Ascending aorta (tissue), 2 donors: ENCODE data around the gene MCM5. TPM values are rescaled to one million over a fixed set of nuclear protein-coding genes. Genes with fewer than 3 reads are reported as not detected.

ENCODE experiments used
- DNase-seq, 2 donors: peaks; one replicate each; pipeline ENCODE4 v3.0.0-alpha.2; 2019; ENCODE audit warnings: low spot score in 2 of 2
- H3K27ac ChIP-seq, 2 donors: fragments of 200-600 bp; sonication (generic); one replicate each; pipeline ENCODE4 v1.5.1; 2016 to 2017; ENCODE audit warnings: mild to moderate bottlenecking in 1 of 2
- H3K27me3 ChIP-seq: fragments of 200-600 bp; sonication (generic); one replicate; pipeline ENCODE4 v1.5.1; 2017
- H3K36me3 ChIP-seq, 2 donors: fragments of 200-600 bp; sonication (generic); one replicate each; pipeline ENCODE4 v1.5.1; 2016
- H3K4me1 ChIP-seq, 2 donors: fragments of 200-600 bp; sonication (generic); one replicate each; pipeline ENCODE4 v1.5.1; 2016 to 2017; ENCODE audit warnings: mild to moderate bottlenecking in 1 of 2
- H3K4me3 ChIP-seq, 2 donors: fragments of 200-600 bp; sonication (generic); one replicate each; pipeline ENCODE4 v1.5.1; 2016 to 2017; ENCODE audit warnings: mild to moderate bottlenecking in 1 of 2
- H3K9me3 ChIP-seq, 2 donors: fragments of 200-600 bp; sonication (generic); one replicate each; pipeline ENCODE4 v1.5.1; 2016
- intact Hi-C: fragments of 100-400 bp; cut with DNase I; formaldehyde crosslinking; loops from one replicate; pipeline ENCODE4 v1.15.1; 2023
- total RNA-seq: library from RNA; depleted of rRNA; stranded (reverse); fragments of >200 nt; gene quantifications from one replicate; pipeline ENCODE4 v1.1.0, GENCODE V29; 2016
- TF ChIP-seq, protein P1 (sequence below), 3 experiments: fragments of 200-600 bp in 2 of 3; fragments of 450-650 bp in 1 of 3; sonication (generic) in 2 of 3; IDR thresholded peaks; one replicate each; pipeline ENCODE4 v1.5.1; 2016 to 2019; ENCODE audit warnings: antibody characterized with exemption in 3 of 3, mild to moderate bottlenecking in 1 of 3, moderate library complexity in 1 of 3

The MCM5 gene
- total RNA-seq, 1 donor from 2014 or later: 31.1 TPM

DNA sequence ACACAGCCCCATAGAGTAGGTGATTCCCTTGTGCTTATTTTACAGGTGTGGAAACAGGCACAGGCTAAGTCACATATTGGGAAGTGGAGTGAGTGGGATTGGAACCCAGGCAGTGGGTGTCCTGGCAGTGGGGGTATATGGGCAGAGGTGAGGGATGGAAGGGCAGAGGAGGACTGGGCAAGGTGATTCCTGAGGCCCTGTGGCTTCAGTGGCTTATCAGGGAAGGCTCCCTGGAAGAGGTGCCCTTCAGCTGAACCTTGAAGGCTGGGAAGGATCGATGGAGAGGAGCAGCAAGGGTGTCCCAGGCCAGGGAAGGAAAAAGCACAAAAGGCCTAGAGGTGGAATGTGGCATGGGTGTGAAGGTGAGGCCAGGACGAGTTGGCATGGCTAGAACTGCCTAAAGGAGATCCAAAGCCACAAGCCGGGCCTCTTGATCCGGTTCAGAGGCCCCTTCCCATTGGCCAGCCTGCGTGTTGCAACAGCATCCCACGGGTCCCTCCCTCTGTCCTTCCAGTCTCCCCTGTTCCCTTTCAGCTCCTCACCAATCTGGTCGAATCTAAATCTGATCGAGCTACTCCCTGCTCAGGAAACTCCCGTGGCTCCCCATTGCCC, 41.7 kb downstream of the MCM5 start:
- no peak for DNase-seq
- H3K27ac ChIP-seq: no peak overlapping the region
- H3K4me1 ChIP-seq: no peaks in the 10 kb centered on the region
- H3K4me3 ChIP-seq: no peak overlapping the region
- TF ChIP-seq, protein P1, sequence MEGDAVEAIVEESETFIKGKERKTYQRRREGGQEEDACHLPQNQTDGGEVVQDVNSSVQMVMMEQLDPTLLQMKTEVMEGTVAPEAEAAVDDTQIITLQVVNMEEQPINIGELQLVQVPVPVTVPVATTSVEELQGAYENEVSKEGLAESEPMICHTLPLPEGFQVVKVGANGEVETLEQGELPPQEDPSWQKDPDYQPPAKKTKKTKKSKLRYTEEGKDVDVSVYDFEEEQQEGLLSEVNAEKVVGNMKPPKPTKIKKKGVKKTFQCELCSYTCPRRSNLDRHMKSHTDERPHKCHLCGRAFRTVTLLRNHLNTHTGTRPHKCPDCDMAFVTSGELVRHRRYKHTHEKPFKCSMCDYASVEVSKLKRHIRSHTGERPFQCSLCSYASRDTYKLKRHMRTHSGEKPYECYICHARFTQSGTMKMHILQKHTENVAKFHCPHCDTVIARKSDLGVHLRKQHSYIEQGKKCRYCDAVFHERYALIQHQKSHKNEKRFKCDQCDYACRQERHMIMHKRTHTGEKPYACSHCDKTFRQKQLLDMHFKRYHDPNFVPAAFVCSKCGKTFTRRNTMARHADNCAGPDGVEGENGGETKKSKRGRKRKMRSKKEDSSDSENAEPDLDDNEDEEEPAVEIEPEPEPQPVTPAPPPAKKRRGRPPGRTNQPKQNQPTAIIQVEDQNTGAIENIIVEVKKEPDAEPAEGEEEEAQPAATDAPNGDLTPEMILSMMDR (IDR thresholded peaks at IDR 0.05): no peak
- intact Hi-C loops: no loop called here
- no peaks in the 10 kb centered on the region for H3K27me3 ChIP-seq
- no peaks in the 10 kb centered on the region for H3K36me3 ChIP-seq
- H3K9me3 ChIP-seq: no peaks in the 10 kb centered on the region

DNA sequence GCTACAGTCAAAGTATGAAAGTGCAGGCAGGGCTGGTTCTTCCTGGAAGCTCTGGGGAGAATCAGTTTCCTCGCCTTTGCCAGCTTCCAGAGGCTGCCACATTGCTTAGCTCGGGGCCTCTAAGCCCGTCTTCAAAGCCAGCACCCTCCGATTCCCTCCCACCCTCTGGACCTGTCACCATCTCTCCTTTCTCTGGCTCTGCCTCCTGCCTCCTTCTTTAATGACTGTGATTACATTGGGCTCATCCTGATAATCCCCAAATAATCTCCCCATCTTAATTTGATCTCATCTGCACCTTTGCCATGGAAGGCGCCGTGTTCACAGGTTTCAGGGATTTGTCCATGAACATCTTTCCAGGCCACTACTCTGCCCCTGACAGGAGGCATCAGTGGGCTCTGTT, 42.5 kb downstream of the MCM5 start:
- no peak for DNase-seq
- H3K27me3 ChIP-seq: no peaks in the 10 kb centered on the region
- no peak overlapping the region for H3K27ac ChIP-seq
- no peaks in the 10 kb centered on the region for H3K36me3 ChIP-seq
- H3K4me1 ChIP-seq: no peaks in the 10 kb centered on the region
- no peaks in the 10 kb centered on the region for H3K9me3 ChIP-seq
- no peak overlapping the region for H3K4me3 ChIP-seq
- intact Hi-C loops: no loop called here
- TF ChIP-seq, protein P1 (IDR thresholded peaks at IDR 0.05): no peak

GRCh38 chr22:35443338-35443737, 43.4 kb downstream of the MCM5 start:
- H3K4me3 ChIP-seq: no peak overlapping the region
- intact Hi-C loops: no loop called here
- no peaks in the 10 kb centered on the region for H3K36me3 ChIP-seq
- H3K27ac ChIP-seq: no peak overlapping the region
- no peak for DNase-seq
- TF ChIP-seq, protein P1 (IDR thresholded peaks at IDR 0.05): no peak
- no peaks in the 10 kb centered on the region for H3K9me3 ChIP-seq
- no peaks in the 10 kb centered on the region for H3K4me1 ChIP-seq
- no peaks in the 10 kb centered on the region for H3K27me3 ChIP-seq

DNA sequence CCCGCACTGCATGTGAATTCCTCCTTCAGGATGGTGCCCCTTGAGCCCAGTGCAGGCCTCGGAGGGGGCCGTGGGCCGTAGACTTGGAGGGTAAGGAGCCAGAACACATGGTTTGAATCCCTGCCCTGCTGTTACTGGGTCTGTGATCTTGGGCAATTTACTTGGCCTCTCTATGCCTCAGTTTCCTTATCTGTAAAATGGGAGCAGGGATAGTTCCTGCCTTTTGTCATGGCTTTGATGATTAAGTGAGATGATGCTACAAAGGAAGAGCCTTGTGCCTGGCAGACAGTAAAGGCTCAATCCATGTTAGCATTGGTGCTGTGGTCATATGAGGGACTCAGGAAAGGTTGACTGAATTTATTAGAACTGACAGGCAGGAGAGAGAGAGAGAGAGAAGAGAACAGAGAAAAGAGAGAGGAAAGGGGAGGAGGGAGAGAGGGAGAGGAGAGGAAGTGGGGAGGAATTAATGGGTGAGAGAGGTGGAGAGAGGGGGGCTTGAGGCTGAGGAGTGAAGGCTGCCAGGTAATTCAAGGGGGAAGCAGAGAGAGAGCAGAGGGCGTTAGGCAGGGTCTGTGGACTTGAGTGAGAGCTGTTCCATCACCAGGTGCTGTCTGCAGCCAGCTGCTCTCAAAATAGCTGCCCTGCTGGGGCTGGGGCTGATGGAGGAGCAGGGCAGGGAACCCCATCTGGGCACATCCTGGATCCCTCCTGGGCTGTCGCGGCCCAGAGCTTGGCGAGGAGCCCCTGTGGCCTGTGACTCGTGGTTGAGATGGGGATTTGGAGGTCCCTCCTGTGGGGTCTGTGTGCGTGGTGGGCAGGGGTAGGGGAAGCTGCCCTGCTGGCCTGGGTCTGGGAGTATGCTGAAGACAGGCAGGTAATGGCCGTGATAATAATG, 44.1 kb downstream of the MCM5 start:
- Histone ChIP-seq H3K9me3 (no peaks in the 10 kb centered on the region), H3K4me3 (no peak overlapping the region), H3K36me3 (no peaks in the 10 kb centered on the region), H3K4me1 (no peaks in the 10 kb centered on the region), H3K27me3 (no peaks in the 10 kb centered on the region), H3K27ac (no peak overlapping the region)
- intact Hi-C loops: no loop called here
- DNase-seq: no peak
- TF ChIP-seq, protein P1 (IDR thresholded peaks at IDR 0.05): no peak

DNA sequence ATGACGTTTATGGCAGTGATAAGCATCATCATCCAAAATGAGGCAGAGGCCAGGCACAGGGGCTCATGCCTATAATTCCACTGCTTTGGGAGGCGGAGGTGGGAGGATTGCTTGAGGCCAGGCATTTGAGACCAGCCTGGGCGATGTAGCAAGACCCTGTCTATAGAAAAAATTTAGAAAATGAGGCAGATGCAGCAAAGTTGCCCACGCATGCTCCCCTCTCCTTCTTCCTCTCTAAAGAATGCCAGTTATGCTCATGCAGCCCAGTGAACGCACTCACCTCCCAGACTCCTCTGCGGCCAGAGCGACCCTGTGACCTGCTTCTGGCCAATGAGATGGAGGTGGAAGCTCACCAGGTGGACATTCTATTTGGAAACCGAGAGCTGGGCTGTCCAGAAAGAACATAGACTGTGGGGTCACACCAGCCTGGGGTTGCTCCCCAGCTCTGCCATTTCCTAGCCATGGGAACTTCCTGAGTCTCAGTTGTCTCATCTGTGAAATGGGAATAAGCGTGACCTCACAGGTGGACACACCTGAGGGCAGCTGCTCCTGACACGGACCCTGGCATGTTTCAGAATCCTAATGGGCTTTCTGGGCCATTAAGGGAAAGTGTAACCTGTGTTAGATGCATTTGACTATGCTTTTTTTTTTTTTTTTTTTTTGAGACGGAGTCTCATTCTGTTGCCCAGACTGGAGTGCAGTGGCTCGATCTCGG, 44.9 kb downstream of the MCM5 start:
- Histone ChIP-seq H3K27ac (no peak overlapping the region), H3K9me3 (no peaks in the 10 kb centered on the region), H3K4me3 (no peak overlapping the region), H3K36me3 (no peaks in the 10 kb centered on the region), H3K4me1 (no peaks in the 10 kb centered on the region), H3K27me3 (no peaks in the 10 kb centered on the region)
- no peak for DNase-seq
- TF ChIP-seq, protein P1 (IDR thresholded peaks at IDR 0.05): no peak
- intact Hi-C loops: no loop called here
